GM12892 (cell line): Measurements from ENCODE around the gene RNF2.
"Not testable (repeated sequence)": the region's sequence is repeated elsewhere in the genome, so short reads cannot be mapped to it uniquely, and the experiment has no call there.

Experiments
- DNase-seq: peaks from one replicate; pipeline ENCODE4 v3.0.0; 2011; ENCODE audit not compliant: insufficient read length
- FAIRE-seq: peaks from 2 replicates; lab custom pipeline; 2011; peaks lifted over from hg19 to GRCh38; lab: Jason Lieb, UNC
- POLR2A ChIP-seq: IDR thresholded peaks from 2 replicates; pipeline ENCODE4 v1.6.1; 2011; ENCODE audit warnings: low read depth, low read length, control low read depth
- POLR2AphosphoS5 ChIP-seq: IDR thresholded peaks from 2 replicates; pipeline ENCODE4 v1.6.1; 2011; ENCODE audit warnings: low read depth, low read length, control low read depth
- TAF1 ChIP-seq: IDR thresholded peaks from 2 replicates; pipeline ENCODE4 v1.6.1; 2011; ENCODE audit warnings: low read depth, mild to moderate bottlenecking, control low read depth, low read length, borderline replicate concordance

Gene RNF2

GRCh38 chr1:185054365-185055060 lies 9.2 kb downstream of the RNF2 start:
- DNase-seq: no peak
- TF ChIP-seq POLR2AphosphoS5 (no peak), TAF1 (no peak), POLR2A (no peak)
- FAIRE-seq: no peak

GRCh38 chr1:185058110-185058509 lies 12.8 kb downstream of the RNF2 start:
- FAIRE-seq: no peak
- no peak for TF ChIP-seq POLR2A
- no peak for TF ChIP-seq TAF1
- no peak for TF ChIP-seq POLR2AphosphoS5
- DNase-seq: no peak

GRCh38 chr1:185058876-185059275 lies 13.5 kb downstream of the RNF2 start:
- DNase-seq (no peak), FAIRE-seq (no peak)
- no peak for TF ChIP-seq POLR2A
- no peak for TF ChIP-seq TAF1
- TF ChIP-seq POLR2AphosphoS5: no peak

GRCh38 chr1:185059950-185060571 lies 14.7 kb downstream of the RNF2 start:
- no peak for DNase-seq
- no peak for TF ChIP-seq TAF1
- no peak for TF ChIP-seq POLR2A
- no peak for TF ChIP-seq POLR2AphosphoS5
- peak; percentile 57 for FAIRE-seq

GRCh38 chr1:185062710-185063370 lies 17.5 kb downstream of the RNF2 start:
- DNase-seq (no peak), FAIRE-seq (no peak)
- no peak for TF ChIP-seq POLR2A
- no peak for TF ChIP-seq TAF1
- no peak for TF ChIP-seq POLR2AphosphoS5

GRCh38 chr1:185063719-185064118 lies 18.4 kb downstream of the RNF2 start:
- DNase-seq (no peak), FAIRE-seq (no peak)

GRCh38 chr1:185065006-185065405 lies 19.6 kb downstream of the RNF2 start:
- FAIRE-seq, DNase-seq: not testable (repeated sequence)

More at GRCh38 chr1:185063719-185064118, 18.4 kb downstream of the RNF2 start:
- TF ChIP-seq POLR2AphosphoS5 (no peak), POLR2A (no peak), TAF1 (no peak)

GRCh38 chr1:185066181-185066580 lies 20.8 kb downstream of the RNF2 start:
- TF ChIP-seq TAF1 (no peak), POLR2AphosphoS5 (no peak), POLR2A (no peak)
- no peak for DNase-seq
- no peak for FAIRE-seq

- FAIRE-seq (no peak), DNase-seq (no peak)
- no peak for TF ChIP-seq POLR2AphosphoS5
- TF ChIP-seq TAF1: no peak
- TF ChIP-seq POLR2A: no peak
Observed at GRCh38 chr1:185068341-185068740, 23.0 kb downstream of the RNF2 start.

- DNase-seq (no peak), FAIRE-seq (no peak)
Observed at GRCh38 chr1:185069202-185069772, 23.9 kb downstream of the RNF2 start.

GRCh38 chr1:185070051-185070450 lies 24.7 kb downstream of the RNF2 start:
- DNase-seq (no peak), FAIRE-seq (no peak)
- TF ChIP-seq POLR2AphosphoS5: no peak
- TF ChIP-seq TAF1: no peak
- TF ChIP-seq POLR2A: no peak

More at GRCh38 chr1:185069202-185069772, 23.9 kb downstream of the RNF2 start:
- TF ChIP-seq POLR2AphosphoS5 (no peak), POLR2A (no peak), TAF1 (no peak)

- DNase-seq (no peak), FAIRE-seq (no peak)
- no peak for TF ChIP-seq TAF1
- no peak for TF ChIP-seq POLR2AphosphoS5
- TF ChIP-seq POLR2A: no peak
Observed at GRCh38 chr1:185073725-185074124, 28.4 kb downstream of the RNF2 start.
